Pons (tissue), 1 donor: Measurements from ENCODE around the gene TOB1.
"Not testable (repeated sequence)": the region's sequence is repeated elsewhere in the genome, so short reads cannot be mapped to it uniquely, and the experiment has no call there.

Experiments
- DNase-seq: peaks from one replicate; pipeline ENCODE4 v3.0.0-alpha.2; 2016; ENCODE audit warnings: low spot score

TOB1 gene

DNA sequence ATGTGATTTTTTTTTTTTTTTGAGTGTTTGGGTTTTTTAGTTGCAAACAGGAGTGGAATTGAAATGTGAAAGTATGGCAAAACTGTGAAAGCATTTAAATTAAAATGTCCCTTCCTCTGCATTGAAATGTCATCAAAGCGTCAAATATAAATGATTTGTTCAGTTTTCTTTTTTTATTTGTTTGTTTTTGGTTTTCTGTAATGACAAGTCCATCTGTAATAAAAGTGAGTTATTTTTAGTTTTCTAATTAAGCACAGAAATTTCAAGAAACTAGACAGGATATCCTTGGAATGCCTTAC is 1.9 kb upstream of the TOB1 start:
- no peak for DNase-seq

- DNase-seq, result peak; percentile 99
These were observed 1.4 kb upstream of the TOB1 start for GRCh38 chr17:50867363-50868139.

DNA sequence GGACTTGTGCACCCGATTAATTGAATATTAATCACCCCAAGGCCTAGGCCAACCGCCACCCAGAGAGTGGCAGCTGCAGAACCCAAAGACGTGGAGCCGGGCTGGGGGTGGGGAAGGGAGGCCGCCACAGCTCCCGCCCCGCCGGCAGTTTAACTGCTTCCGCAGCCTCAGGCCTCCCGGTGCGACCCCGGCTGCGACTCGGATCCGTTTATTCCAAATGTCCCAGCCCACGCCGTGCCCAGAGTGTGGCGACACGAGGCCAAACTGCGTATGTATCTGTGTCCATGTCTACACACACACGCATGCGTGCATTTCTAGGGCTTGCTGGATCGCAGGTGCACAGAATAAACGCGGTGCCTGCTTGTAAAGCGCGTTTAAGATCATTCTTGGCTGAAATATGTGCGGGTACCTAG is 802 bp upstream of the TOB1 start:
- DNase-seq, result no peak

GRCh38 chr17:50865868-50866260 is 290 bp downstream of the TOB1 start:
- no peak for DNase-seq

GRCh38 chr17:50865060-50865867 is 890 bp downstream of the TOB1 start:
- peak; percentile 74 for DNase-seq

DNA sequence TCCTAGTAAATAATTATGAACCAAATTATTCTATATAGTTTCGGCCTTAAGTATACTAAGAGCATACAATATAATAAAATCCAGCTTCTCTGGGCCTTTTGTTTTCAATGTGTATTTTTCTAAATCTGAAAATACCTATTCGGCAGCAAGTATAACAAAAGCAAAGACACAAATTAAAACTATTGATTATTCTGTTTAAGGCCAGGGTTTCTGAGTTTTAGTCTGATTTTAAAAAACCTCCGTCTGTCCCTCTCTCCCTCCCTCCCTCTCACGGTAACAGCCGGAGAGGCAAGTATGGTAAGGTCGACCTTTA is 1.5 kb downstream of the TOB1 start:
- DNase-seq, result peak; percentile 64

DNA sequence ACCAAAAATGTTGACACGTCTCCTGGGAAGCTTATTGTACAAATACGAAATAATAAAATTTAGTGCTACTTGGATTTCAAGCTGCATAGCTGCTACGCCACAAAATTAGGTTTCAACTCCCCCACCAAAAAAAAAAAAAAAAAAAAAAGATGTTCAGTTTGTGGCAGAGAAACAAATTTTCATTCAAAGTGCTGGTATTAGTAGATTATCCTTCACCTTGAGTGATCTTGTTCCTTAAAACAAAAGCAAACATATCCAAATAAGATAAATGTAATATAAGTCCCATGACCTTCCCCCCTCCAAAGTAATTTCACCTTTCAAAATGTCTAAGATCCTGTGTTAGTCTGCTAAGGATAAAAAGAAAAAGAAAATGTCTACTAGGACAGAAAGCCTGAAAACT is 2.2 kb downstream of the TOB1 start:
- DNase-seq, result no peak

DNA sequence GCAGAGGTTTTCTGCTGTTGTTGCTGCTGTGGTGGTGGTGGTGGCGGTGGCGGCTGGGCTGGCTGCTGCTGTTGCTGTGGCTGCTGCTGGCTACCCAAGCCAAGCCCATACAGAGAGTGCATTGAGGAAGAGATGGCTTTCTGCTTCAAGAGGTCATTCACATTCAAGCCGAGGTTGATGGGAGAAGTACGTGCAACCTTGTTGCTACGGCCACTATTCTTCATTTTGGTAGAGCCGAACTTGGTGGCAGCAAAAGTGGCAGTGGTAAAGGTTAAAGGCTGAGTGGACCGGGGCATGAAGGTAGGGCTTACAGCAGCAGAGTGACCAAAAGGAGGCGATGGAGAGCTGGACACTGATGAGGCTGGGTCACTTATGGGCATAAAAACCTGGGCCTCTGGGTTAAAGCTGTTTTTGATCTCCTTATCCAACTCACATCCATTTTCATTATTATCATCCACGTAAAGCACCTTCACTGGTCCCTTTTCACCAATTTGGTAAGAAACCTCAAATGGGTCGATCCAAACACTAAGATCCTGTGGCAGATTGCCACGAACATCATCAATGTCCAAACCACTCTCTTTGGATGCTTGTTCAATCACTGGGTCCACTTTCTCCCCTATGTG is 2.8 kb downstream of the TOB1 start:
- peak; percentile 92 for DNase-seq

DNA sequence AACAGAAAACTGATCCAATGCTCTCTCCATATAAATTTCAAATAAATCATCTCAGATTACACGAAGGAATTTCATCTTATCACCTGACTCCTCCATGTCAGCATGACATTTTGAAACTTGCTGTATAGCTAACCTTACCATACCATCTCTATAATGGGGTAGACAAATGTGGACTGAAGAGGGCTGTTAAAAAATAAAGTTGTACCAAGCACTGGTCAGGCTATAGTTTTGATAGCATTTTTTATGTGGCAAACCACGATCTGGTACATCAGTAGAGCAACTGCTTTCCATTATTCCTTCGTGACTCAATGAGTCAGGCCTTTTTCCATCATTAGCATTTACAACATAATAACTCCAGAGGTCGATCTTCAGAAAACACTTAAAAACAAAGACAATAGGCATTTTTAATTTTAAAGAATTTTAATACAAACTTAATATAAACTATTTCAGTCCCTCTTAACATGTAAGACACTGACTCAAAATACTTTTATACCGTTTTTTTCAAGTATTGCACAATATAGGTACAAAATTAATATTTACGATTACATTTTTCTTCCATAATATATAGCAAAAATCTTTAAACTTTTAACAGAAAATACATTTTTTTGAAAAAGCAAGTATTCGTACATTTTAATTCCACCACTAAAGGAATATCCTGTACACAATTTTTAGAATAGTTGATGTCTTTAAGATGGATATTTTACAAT is 4.2 kb downstream of the TOB1 start:
- DNase-seq, result peak; percentile 37

DNA sequence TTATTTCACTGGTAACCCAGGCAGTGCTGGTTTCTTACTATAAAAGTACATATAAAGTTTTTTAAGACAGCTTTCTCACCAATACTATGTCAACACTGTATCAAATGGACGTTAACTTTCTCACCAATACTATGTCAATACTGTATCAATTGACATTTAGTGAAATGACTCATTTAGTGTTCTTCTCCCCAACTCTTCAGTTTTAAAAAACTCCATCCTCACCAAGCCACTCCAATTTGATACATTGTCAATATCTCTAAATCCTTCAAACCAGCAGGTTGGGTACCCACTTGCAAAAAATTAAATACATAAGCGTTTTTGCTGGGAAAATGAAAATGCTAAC is 4.8 kb downstream of the TOB1 start:
- no peak for DNase-seq

DNA sequence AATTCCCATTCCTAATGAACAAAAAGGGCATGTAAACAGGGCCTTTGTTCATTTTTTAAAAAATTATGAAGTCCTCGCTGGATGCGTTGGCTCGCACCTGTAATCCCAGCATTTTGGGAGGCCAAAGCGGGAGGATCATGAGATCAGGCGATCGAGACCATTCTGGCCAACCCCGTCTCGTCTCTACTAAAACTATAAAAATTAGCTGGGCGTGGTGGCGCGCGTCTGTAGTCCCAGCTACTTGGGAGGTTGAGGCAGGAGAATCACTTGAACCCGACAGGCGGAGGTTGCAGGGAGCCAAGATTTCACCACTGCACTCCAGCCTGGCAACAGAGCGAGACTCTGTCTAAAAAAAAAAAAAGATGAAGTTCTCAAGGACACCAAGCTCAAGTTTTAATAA is 6.4 kb downstream of the TOB1 start:
- DNase-seq, result not testable (repeated sequence)

DNA sequence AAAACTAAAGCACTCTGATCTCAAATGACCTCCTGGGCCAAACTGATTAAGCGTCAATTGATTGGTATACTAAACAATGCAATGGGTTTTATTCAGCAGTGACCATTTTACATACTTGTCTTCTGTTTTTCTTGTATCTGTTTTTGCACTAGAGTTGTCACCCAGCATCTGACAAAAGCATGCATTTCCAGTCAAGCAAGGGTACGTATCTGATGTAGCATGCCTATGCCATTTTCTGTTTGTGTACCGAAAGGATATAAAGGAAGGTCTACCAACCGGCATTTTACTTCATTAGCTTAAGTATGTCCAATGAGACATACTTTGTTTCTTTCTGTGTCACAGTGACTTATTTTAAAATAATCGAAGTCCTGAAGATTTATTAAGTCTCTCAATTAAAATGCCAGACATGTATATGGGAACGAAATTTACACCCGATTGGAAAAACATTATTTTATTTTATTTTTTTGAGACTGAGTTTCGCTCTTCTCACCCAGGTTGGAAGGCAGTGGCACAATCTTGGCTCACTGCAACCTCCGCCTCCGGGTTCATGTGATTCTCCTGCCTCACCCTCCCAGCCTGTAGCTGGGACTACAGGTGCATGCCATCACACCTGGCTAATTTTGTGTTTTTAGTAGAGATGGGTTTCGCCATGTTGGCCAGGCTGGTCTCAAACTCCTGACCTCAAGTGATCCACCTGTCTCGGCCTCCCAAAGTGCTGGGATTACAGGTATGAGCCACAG is 7.5 kb downstream of the TOB1 start:
- DNase-seq, result no peak

DNA sequence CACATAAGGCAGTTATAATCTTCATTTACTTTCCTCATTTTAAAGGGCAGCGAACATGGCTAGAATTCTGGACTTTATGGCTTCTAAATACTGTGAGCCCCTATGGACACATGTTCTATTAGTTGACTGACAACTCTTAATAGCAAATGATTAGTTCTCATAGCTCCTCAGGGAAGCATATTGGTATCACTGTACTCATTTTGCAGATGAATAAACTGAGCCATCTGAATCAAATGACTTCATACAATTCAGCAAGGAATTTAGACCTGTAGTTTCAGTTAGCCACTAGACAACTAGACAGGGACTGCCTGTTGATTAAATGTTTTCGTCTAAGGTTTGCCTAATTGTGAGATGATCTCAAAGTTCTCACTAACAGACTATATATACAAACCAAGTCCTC is 9.7 kb downstream of the TOB1 start:
- no peak for DNase-seq

- DNase-seq, result no peak
These were observed 10.3 kb downstream of the TOB1 start for GRCh38 chr17:50855708-50856330.

GRCh38 chr17:50853781-50854180 is 12.4 kb downstream of the TOB1 start:
- DNase-seq, result no peak

- no peak for DNase-seq
These were observed 13.0 kb downstream of the TOB1 start for GRCh38 chr17:50853015-50853615.

DNA sequence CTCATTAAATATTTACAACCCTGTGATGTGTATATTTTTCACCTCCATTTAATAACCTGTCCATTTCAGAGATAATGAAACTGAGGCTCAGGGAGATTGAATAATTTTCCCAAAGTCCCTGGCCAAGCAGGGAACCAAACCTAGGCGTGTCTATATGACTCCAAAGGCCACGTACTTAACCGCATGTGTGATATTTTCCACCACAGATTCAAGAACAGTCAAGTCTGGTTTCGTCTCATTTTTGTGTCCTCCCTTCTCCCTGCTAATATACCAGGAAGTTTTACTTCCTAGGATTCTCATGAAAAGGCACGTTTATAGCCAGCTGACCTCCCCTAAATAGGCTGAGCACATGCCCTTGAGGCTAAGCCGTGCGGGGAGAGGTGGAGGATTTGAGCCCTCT is 15.5 kb downstream of the TOB1 start:
- DNase-seq, result no peak

DNA sequence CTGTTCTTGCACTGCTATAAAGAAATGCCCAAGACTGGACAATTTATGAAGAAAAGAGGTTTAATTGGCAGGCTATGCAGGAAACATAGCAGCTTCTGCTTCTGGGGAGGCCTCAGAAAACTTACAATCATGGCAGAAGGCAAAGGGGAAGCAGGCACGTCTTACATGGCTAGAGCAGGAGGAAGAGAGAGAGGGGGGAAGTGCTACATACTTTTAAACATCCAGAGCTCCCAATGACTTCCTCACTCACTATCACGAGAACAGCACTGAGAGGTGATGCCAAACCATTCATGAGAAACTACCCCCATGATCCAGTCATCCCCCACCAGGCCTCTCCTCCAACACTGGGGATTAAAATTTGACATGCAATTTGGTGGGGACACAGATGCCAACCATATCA is 17.4 kb downstream of the TOB1 start:
- DNase-seq, result no peak

GRCh38 chr17:50848039-50848438 is 18.1 kb downstream of the TOB1 start:
- DNase-seq, result no peak

DNA sequence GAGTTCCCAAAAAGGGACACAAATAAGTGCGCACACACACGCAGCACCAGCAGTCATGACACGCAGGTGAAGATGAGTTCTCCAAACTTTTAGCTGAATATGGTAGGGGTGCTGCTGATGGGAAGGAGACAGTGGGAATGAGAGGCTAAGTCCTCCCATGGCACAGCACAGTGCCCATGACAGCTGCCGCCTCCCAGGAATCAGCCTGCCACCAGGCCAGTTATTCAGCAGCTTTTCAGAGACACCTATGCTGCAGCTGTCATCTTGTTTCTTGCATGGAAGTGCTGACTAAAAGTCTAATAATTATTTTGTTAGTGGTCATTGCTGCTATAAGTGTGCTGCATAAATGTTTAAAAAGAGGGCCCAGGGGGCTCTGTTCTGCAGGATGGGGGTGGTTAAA is 18.6 kb downstream of the TOB1 start:
- DNase-seq, result no peak
